ENCODE measurements around the gene MRPL1. TPM values are rescaled to one million over a fixed set of nuclear protein-coding genes. Genes with fewer than 3 reads are reported as not detected.
"Not testable (repeated sequence)": the region's sequence is repeated elsewhere in the genome, so short reads cannot be mapped to it uniquely, and the experiment has no call there.

Gene MRPL1
- total RNA-seq, 6 experiments from 2014 or later: 12.8 to 26.0 (median 17.8) TPM

GRCh38 chr4:77854431-77855111 is 8.1 kb upstream of the MRPL1 start:
- no peak for DNase-seq
- H3K27ac ChIP-seq: peak overlapping the region; percentile 19 to 48 (median 35)

GRCh38 chr4:77856152-77856551 is 6.5 kb upstream of the MRPL1 start:
- Histone ChIP-seq H3K4me1 (no peaks in the 10 kb centered on the region), H3K27me3 (no peaks in the 10 kb centered on the region), H3K27ac (no peak overlapping the region), H3K4me3 (no peak overlapping the region), H3K36me3 (no peaks in the 10 kb centered on the region), H3K9me3 (no peaks in the 10 kb centered on the region)
- ATAC-seq (no peak), DNase-seq (no peak)
- WGBS (ENCODE audit: insufficient coverage, low coverage, low lambda C conversion rate, missing lambda C conversion rate): 71% methylated on average over 1 of the region's 1 CpG
- intact Hi-C loops (cut with DNase I): no loop called here
- TF ChIP-seq, protein P1, sequence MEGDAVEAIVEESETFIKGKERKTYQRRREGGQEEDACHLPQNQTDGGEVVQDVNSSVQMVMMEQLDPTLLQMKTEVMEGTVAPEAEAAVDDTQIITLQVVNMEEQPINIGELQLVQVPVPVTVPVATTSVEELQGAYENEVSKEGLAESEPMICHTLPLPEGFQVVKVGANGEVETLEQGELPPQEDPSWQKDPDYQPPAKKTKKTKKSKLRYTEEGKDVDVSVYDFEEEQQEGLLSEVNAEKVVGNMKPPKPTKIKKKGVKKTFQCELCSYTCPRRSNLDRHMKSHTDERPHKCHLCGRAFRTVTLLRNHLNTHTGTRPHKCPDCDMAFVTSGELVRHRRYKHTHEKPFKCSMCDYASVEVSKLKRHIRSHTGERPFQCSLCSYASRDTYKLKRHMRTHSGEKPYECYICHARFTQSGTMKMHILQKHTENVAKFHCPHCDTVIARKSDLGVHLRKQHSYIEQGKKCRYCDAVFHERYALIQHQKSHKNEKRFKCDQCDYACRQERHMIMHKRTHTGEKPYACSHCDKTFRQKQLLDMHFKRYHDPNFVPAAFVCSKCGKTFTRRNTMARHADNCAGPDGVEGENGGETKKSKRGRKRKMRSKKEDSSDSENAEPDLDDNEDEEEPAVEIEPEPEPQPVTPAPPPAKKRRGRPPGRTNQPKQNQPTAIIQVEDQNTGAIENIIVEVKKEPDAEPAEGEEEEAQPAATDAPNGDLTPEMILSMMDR (IDR thresholded peaks at IDR 0.05): no peak
- no peak for TF ChIP-seq POLR2A (IDR thresholded peaks at IDR 0.05)

More at GRCh38 chr4:77854431-77855111, 8.1 kb upstream of the MRPL1 start:
- intact Hi-C loops (cut with DNase I): no loop called here
- ATAC-seq: peak; percentile 69 to 90 (median 82)
- no peaks in the 10 kb centered on the region for H3K4me1 ChIP-seq
- no peaks in the 10 kb centered on the region for H3K36me3 ChIP-seq
- H3K4me3 ChIP-seq: no peak overlapping the region
- TF ChIP-seq, protein P1 (IDR thresholded peaks at IDR 0.05): no peak
- TF ChIP-seq POLR2A (IDR thresholded peaks at IDR 0.05): peak; percentile 21
- no peaks in the 10 kb centered on the region for H3K9me3 ChIP-seq
- 37% methylated on average over 7 of the region's 7 CpGs for WGBS (ENCODE audit: insufficient coverage, low coverage, low lambda C conversion rate, missing lambda C conversion rate)
- no peaks in the 10 kb centered on the region for H3K27me3 ChIP-seq

DNA sequence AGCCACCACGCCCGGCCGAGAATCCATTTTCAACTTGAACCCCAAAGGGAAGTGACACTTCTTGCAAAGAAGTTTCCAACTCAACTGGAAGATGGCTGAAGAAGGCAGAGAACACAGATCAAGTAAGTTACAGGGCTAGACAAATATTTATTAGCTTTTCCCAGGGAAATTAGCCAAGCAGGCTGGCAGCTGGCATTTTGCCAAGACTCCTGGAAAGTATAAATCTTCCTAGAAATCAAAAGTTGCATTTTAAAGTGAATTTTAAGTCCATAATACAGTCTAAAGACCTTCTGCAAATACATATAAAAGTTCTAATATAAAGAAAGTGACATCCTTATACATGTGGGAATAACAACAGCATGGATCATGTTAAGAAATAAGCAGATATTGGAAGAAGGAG is 3.4 kb upstream of the MRPL1 start:
- 76% methylated on average over 3 of the region's 3 CpGs for WGBS (ENCODE audit: insufficient coverage, low coverage, low lambda C conversion rate, missing lambda C conversion rate)

GRCh38 chr4:77861495-77861894 is 1.1 kb upstream of the MRPL1 start:
- TF ChIP-seq, protein P1 (IDR thresholded peaks at IDR 0.05): no peak
- TF ChIP-seq POLR2A (IDR thresholded peaks at IDR 0.05): no peak
- 73% methylated on average over 1 of the region's 1 CpG for WGBS (ENCODE audit: insufficient coverage, low coverage, low lambda C conversion rate, missing lambda C conversion rate)
- H3K9me3 ChIP-seq: no peaks in the 10 kb centered on the region
- H3K4me3 ChIP-seq: peak overlapping the region in 1 of 3 donors; percentile 78
- no peaks in the 10 kb centered on the region for H3K27me3 ChIP-seq
- H3K27ac ChIP-seq: peak overlapping the region in 2 of 3 donors; percentile 11 to 41
- peaks cover 0 to 7% (median 0%) of the 10 kb centered on the region in 4 donors for H3K4me1 ChIP-seq
- no peaks in the 10 kb centered on the region for H3K36me3 ChIP-seq
- no peak for DNase-seq
- intact Hi-C loops (cut with DNase I): no loop called here
- no peak for ATAC-seq

More for the DNA sequence above, 3.4 kb upstream of the MRPL1 start:
- no peak overlapping the region for H3K4me3 ChIP-seq
- H3K4me1 ChIP-seq: peaks cover 0 to 7% (median 0%) of the 10 kb centered on the region in 4 donors
- no peak overlapping the region for H3K27ac ChIP-seq
- no peak for DNase-seq
- intact Hi-C loops (cut with DNase I): no loop called here
- H3K9me3 ChIP-seq: no peaks in the 10 kb centered on the region
- H3K27me3 ChIP-seq: no peaks in the 10 kb centered on the region
- ATAC-seq: no peak
- TF ChIP-seq POLR2A (IDR thresholded peaks at IDR 0.05): no peak
- TF ChIP-seq, protein P1 (IDR thresholded peaks at IDR 0.05): no peak
- no peaks in the 10 kb centered on the region for H3K36me3 ChIP-seq

- DNase-seq; H3K36me3 ChIP-seq; H3K9me3 ChIP-seq; ATAC-seq; H3K27me3 ChIP-seq; H3K4me1 ChIP-seq; intact Hi-C loops (cut with DNase I): not testable (repeated sequence)
- 17% methylated on average over 14 of the region's 14 CpGs for WGBS (ENCODE audit: insufficient coverage, low coverage, low lambda C conversion rate, missing lambda C conversion rate)
- peak overlapping the region in 1 of 3 donors; percentile 95 for H3K27ac ChIP-seq
- H3K4me3 ChIP-seq: peak overlapping the region; percentile 51 to 79 (median 78)
Observed at GRCh38 chr4:77863341-77863740, 711 bp downstream of the MRPL1 start.
